Measurements from ENCODE around the gene PLEKHD1. TPM values are rescaled to one million over a fixed set of nuclear protein-coding genes. Genes with fewer than 3 reads are reported as not detected.

Gene PLEKHD1
- total and polyA plus RNA-seq, 2 of the 8 experiments (the other 6 are each of a cell fraction or from before 2014, with no cell fraction given): 0.24 to 0.48 TPM

- Histone ChIP-seq H3K4me1 (replicated peaks in 1 of 4; ENCODE audit: control insufficient read depth in 3 of 4, insufficient read depth in 4 of 4, low read length in 3 of 4) (peaks cover 0 to 9% (median 7%) of the 10 kb centered on the region in 4 experiments; a peak in 4 of 7 replicates), H4K91ac (replicated peaks; ENCODE audit: insufficient read length, low read length) (no peak overlapping the region), H3K23ac (ENCODE audit: insufficient read length) (no peak overlapping the region), H3K9me3 (ENCODE audit: insufficient read depth in 2 of 2, low read depth in 1 of 2, low read length in 1 of 2) (peaks cover 0 to 23% of the 10 kb centered on the region in 2 experiments; a peak in 2 of 4 replicates), H2AK5ac (ENCODE audit: low read depth, low read length) (no peak overlapping the region), H2BK5ac (ENCODE audit: low read depth, low read length) (no peak overlapping the region), H2BK120ac (replicated peaks; ENCODE audit: low read depth, low read length) (no peak overlapping the region), H3K4me3 (ENCODE audit: extremely low read depth in 1 of 4, insufficient read depth in 2 of 4, low read depth in 3 of 4, low read length in 4 of 4) (peak overlapping the region in 1 of 4 experiments; percentile 68; a peak in 4 of 8 replicates), H3K79me2 (ENCODE audit: control insufficient read depth in 1 of 2, insufficient read depth in 2 of 2, low read length in 2 of 2) (no peaks in the 10 kb centered on the region), H3K79me1 (ENCODE audit: low read depth, low read length) (no peaks in the 10 kb centered on the region), H3K14ac (ENCODE audit: insufficient read length) (no peak overlapping the region), H3K36me3 (ENCODE audit: control insufficient read depth in 2 of 4, insufficient read depth in 4 of 4, low read length in 3 of 4) (peaks cover 0 to 26% (median 4%) of the 10 kb centered on the region in 4 experiments; a peak in 3 of 8 replicates), H3K4ac (replicated peaks; ENCODE audit: insufficient read length, low read depth, low read length) (no peak overlapping the region), H3K56ac (replicated peaks; ENCODE audit: insufficient read length, low read depth, low read length) (no peak overlapping the region), H2BK12ac (ENCODE audit: low read depth, low read length) (peak overlapping the region; percentile 52; the same call in 1 of the 2 replicates), H4K5ac (ENCODE audit: insufficient read length, low read depth, low read length) (no peak overlapping the region), H3K9ac (replicated peaks in 1 of 4; ENCODE audit: extremely low read depth in 1 of 4, low read depth in 3 of 4, low read length in 3 of 4) (no peak overlapping the region), H4K20me1 (replicated peaks in 1 of 2; ENCODE audit: control insufficient read depth in 1 of 2, insufficient read depth in 2 of 2, low read length in 2 of 2) (no peaks in the 10 kb centered on the region), H2BK20ac (ENCODE audit: low read length) (no peak overlapping the region), H3K27me3 (replicated peaks in 1 of 4; ENCODE audit: control insufficient read depth in 3 of 4, extremely low read depth in 1 of 4, insufficient read depth in 3 of 4, low read length in 3 of 4) (peaks cover 24 to 48% (median 40%) of the 10 kb centered on the region in 4 experiments), H3K4me2 (ENCODE audit: insufficient read depth in 1 of 2, low read depth in 2 of 2, low read length in 2 of 2) (peak overlapping the region; percentile 54 to 93), H3K23me2 (ENCODE audit: low read depth, low read length) (peaks cover 10% of the 10 kb centered on the region; the same call in 1 of the 2 replicates), H4K8ac (ENCODE audit: extremely low read depth, insufficient read depth, low read length) (no peak overlapping the region; the same call in 1 of the 2 replicates), H2BK15ac (ENCODE audit: low read length) (no peak overlapping the region), H3K27ac (ENCODE audit: low read depth, low read length) (0 out of 2 replicates have a peak overlapping the region, but pooled peaks have one; percentile 22), H3K18ac (ENCODE audit: extremely low read depth, low read length) (peak overlapping the region; percentile 4; the same call in 1 of the 2 replicates), H2AFZ (ENCODE audit: low read length) (no peak overlapping the region)
- no peak for FAIRE-seq
- ChIA-PET POLR2A (ENCODE audit: partially characterized antibody) (interaction anchor here (0.9 to 2.7 kb wide), 4 partner anchors 25 to 111 kb away, joined by 3 to 12 read pairs (median 6); no protein-coding TSS in a partner anchor), CTCF (ENCODE audit: partially characterized antibody) (interaction anchor here (0.9 to 6.5 kb wide), 23 partner anchors 8 to 307 kb away, joined by 3 to 96 read pairs (median 6); no protein-coding TSS in a partner anchor)
- DNase-seq (ENCODE audit: low read depth in 1 of 2, low spot score in 2 of 2): peak in 1 of 2 experiments; percentile 48
- WGBS, 2 experiments (ENCODE audit: extremely low coverage in 1 of 2, insufficient coverage in 1 of 2, insufficient read length in 1 of 2, insufficient replicate concordance in 2 of 2, low coverage in 1 of 2, low lambda C conversion rate in 2 of 2, missing lambda C conversion rate in 1 of 2): 81% methylated on average over 26 of the region's 51 CpGs; no CpG with 5 or more reads in 1 of the 2 experiments
- TF ChIP-seq CREB1 (IDR thresholded peaks at IDR 0.05) (no peak), EP300 (IDR thresholded peaks at IDR 0.05; ENCODE audit: borderline replicate concordance in 1 of 2, low read depth in 2 of 2, low read length in 2 of 2) (no peak), JUND (IDR thresholded peaks at IDR 0.05; ENCODE audit: low read length) (no peak), BCL11A (IDR thresholded peaks at IDR 0.05; ENCODE audit: low read depth in 2 of 2, low read length in 2 of 2) (no peak), POLR2AphosphoS5 (IDR thresholded peaks at IDR 0.05; ENCODE audit: low read depth, low read length) (no peak), PHF8 (conservative IDR thresholded peaks at IDR 0.05; ENCODE audit: low read depth, low read length) (no peak), YY1 (IDR thresholded peaks at IDR 0.05; ENCODE audit: low read depth, low read length) (no peak), FOSL1 (IDR thresholded peaks at IDR 0.05; ENCODE audit: insufficient read depth, low read depth, low read length) (no peak), SIN3A (conservative IDR thresholded peaks at IDR 0.05 in 1 of 2, IDR thresholded peaks at IDR 0.05 in 1 of 2; ENCODE audit: low read depth in 1 of 2, low read length in 2 of 2) (no peak), SP2 (IDR thresholded peaks at IDR 0.05; ENCODE audit: low read length) (no peak), MAX (IDR thresholded peaks at IDR 0.05) (no peak), CBX5 (IDR thresholded peaks at IDR 0.05; ENCODE audit: low read depth, low read length) (no peak)
Measured at GRCh38 chr14:69573205-69573830, 88.8 kb downstream of the PLEKHD1 start.
